Measurements from ENCODE around the gene TMEM143.

TMEM143 gene

DNA sequence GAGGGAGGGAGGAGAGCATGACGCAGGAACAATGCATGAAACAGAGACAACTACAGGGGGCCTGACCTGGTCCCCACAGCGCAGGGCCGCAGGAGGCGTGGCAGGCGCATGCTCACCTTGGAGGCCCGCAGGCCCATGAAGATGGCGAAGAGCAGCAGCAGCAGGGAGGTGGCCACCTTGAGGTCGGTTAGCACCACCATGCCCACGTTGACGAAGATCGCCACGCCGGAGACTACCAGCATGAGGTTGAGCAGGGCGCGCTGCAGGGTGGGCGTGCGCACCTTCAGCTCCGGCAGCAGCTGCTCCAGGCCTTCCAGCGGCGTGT is 21.4 kb downstream of the TMEM143 start:
- no peak for DNase-seq (ENCODE audit: extremely low read depth, low read depth)
- TF ChIP-seq, protein P1, sequence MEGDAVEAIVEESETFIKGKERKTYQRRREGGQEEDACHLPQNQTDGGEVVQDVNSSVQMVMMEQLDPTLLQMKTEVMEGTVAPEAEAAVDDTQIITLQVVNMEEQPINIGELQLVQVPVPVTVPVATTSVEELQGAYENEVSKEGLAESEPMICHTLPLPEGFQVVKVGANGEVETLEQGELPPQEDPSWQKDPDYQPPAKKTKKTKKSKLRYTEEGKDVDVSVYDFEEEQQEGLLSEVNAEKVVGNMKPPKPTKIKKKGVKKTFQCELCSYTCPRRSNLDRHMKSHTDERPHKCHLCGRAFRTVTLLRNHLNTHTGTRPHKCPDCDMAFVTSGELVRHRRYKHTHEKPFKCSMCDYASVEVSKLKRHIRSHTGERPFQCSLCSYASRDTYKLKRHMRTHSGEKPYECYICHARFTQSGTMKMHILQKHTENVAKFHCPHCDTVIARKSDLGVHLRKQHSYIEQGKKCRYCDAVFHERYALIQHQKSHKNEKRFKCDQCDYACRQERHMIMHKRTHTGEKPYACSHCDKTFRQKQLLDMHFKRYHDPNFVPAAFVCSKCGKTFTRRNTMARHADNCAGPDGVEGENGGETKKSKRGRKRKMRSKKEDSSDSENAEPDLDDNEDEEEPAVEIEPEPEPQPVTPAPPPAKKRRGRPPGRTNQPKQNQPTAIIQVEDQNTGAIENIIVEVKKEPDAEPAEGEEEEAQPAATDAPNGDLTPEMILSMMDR (IDR thresholded peaks at IDR 0.05; ENCODE audit: low read depth, low read length, missing control alignments) = no peak
- no peak overlapping the region for H3K4me3 ChIP-seq (replicated peaks; ENCODE audit: low read depth, low read length)

DNA sequence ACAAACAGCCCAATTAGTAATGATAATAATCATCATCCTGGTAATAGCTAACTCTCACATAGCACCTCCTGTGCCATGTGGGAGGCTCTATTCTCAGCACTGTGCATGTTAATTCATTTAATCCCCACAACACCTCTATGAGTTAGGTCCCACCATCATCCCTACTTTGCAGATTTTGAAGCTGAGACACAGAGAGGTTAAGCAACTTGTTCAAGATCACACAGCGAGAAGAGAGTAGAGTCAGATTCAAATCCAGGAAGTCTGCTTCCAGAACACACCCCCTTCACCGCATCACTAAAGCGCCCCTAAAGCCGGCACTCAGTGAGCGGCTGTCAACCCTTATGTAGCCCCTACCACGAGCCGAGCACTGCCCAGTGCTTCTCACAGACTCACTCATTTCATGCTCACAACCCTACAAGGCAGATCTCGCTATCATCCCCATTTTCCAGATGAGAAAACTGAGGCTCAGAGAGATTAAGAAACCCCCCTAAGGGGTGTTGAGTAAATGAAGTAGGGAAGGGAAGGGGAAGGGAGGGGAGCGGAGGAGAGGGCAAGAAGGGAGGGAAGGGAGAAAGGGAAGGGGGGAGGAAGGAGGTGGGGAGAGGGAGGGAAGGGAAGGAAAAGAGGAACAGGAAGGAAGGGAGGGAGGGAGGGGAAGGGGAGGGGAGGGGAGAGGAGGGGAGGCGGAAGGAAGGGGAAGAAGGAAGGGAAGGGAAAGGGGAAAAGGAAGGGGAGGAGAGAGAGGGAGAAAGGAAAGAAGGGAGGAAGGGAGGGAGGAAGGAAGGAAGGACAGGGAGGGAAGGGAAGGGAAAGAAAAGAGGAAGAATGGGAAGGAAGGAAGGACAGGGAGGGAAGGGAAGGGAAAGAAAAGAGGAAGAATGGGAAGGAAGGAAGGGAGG is 22.0 kb downstream of the TMEM143 start:
- TF ChIP-seq, protein P1 (IDR thresholded peaks at IDR 0.05; ENCODE audit: low read depth, low read length, missing control alignments) = no peak
- no peak for DNase-seq (ENCODE audit: extremely low read depth, low read depth)
- H3K4me3 ChIP-seq (replicated peaks; ENCODE audit: low read depth, low read length) = no peak overlapping the region

DNA sequence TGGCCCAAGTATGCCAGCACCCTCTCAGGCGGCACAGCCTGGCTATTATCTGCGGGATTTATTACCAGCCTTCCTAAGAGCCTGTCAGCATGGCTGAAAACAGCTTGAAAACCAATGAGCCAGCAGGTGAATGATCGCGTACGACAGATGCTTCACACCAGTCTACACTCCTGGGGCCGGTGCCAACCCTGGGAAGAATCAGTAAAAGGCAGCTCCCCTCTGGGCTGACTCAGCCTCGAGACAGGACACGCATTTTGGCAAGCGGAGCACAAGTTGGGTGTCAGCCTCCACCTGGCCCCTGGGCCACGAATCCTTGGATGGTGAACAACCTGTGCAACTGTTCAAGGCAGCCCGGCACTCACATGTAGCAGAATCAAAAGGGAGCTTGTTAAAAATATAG is 22.7 kb downstream of the TMEM143 start:
- TF ChIP-seq, protein P1 (IDR thresholded peaks at IDR 0.05; ENCODE audit: low read depth, low read length, missing control alignments) = no peak
- no peak for DNase-seq (ENCODE audit: extremely low read depth, low read depth)
- H3K4me3 ChIP-seq (replicated peaks; ENCODE audit: low read depth, low read length) = no peak overlapping the region

DNA sequence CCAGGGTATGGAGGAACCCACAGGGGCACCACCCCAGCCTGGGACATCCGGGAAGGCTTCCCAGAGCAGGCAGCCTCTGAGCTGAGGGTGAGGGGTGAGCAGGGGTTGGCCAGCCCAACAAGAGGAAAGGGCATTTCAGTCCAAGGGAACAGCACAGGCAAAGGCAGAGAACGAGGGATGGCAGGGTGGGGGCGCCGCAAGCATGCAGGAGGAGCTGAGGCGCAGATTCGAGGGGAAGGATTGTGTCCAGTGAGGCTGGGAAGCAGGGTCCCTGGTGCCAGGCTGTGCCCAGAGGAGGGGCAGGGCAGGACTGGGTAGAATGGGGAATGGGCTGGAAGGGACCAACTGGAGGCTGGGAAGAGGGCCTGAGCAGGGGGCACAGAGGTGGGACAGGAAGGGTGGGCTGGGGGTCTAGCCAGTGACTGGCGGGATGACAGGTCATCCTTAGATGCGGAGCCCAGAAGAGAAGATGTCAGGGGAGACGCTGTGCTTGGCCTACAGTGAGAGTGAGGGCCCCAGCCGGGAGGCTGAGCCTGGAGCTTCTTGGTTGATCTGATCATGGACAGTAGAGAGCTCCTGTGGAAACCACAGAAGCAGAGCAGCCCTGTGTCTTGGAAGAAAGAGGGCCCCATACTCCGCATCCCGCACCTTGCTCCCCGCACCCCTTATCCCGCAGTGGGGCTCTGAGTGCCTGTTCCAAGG is 24.8 kb downstream of the TMEM143 start:
- DNase-seq (ENCODE audit: extremely low read depth, low read depth) = no peak
- H3K4me3 ChIP-seq (replicated peaks; ENCODE audit: low read depth, low read length) = no peak overlapping the region

DNA sequence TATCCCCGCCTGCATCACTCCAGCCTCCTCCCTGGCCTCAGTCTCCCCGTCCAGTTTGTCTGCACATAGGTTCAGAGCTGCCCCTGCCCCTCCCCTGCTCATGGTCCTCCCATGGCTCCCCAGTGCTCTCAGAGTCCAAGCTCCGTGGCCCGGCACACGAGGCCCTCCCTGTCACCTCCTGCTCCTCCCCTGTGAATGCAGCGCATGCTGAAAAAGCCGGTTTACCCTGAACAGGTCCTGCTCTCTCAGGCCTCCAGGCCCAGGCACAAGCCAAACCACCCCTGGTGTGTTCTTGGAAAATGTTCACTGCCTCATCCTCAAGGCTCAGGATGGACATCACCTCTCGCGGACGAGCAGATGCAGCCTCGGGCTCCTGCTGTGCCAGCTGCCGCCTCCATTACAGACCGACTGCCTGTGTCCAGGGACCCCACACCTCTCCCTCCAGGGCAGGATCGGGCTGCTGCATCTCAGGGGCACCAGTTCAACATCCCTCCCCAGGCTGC is 25.4 kb downstream of the TMEM143 start:
- DNase-seq (ENCODE audit: extremely low read depth, low read depth) = no peak
- H3K4me3 ChIP-seq (replicated peaks; ENCODE audit: low read depth, low read length) = no peak overlapping the region
- TF ChIP-seq, protein P1 (IDR thresholded peaks at IDR 0.05; ENCODE audit: low read depth, low read length, missing control alignments) = no peak

More for the DNA sequence above, 24.8 kb downstream of the TMEM143 start:
- TF ChIP-seq, protein P1 (IDR thresholded peaks at IDR 0.05; ENCODE audit: low read depth, low read length, missing control alignments) = no peak

DNA sequence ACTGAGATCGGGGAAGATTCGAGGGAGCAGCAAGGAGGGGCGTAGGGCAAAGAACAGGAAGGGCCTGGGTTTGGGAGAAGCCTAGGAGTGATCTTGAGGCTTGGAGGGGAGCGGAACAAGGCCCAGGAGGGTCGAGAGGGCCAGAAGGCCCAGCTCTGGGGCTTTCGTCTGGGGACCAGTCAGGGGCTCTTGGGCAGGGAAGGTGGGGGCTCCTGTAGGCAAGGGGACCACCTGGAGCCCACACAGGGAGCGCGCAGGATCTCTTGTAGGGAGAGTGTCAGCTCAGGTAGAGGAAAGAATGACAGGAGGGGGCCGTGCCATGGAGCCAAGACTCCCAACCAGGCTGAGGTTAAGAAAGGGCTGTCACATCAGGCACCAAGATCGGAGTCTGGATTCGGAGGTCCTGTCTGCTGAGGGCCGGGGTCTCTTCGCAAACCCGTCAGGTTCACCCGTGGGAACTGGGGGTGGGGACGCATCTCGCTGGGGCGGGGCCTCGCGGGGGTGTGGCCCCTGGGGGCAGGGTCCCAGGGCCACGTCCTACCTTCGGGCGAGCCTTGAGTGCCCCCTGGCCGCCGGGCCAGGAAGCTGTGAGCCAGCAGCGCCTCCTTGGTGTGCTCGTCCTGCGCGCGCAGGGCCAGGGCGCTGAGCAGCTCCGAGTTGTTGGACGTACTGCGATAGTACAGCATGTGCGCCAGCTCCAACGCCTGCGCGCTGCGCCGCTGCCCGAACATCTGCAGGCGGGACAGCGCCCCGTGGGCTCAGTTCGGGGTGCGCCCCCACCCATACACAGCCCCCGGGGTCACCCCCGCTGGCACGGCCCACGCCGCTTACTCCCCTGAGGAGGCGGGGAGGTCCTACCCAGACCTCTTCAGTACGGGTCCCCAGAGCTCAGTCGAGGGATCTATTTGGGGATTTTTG is 30.0 kb downstream of the TMEM143 start:
- TF ChIP-seq, protein P1 (IDR thresholded peaks at IDR 0.05; ENCODE audit: low read depth, low read length, missing control alignments) = peak; percentile 78
- H3K4me3 ChIP-seq (replicated peaks; ENCODE audit: low read depth, low read length) = peak overlapping the region; percentile 36
- no peak for DNase-seq (ENCODE audit: extremely low read depth, low read depth)

Data from HFF-Myc (cell line).